NCI-H187 treated with DMSO at 0.1 percent for 48 hours (cell line): ENCODE data around the gene ZNRF2.
"Not testable (repeated sequence)": the region's sequence is repeated elsewhere in the genome, so short reads cannot be mapped to it uniquely, and the experiment has no call there.

Experiments used
- DNase-seq: peaks from one replicate; lab custom pipeline; 2025; lab: John Stamatoyannopoulos, UW

The ZNRF2 gene

DNA sequence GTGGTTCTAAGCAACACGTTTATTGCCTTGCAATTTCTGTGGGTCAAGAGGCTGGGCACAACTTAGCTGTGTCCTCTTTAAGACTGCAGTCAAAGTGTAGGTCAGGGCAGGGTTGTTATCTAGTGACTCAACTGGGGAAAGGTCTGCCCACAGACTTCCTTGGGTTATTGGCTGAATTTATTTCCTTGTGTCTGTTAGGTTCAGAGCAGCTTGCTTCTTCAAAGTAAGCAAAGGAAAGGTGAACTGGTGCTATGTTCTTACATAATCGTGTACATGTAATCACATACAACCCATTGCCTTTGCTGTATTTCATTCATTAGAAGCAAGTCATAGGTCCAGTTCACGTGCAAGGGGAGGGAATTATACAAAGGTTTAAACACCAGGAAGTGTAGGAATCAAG lies 5.9 kb downstream of the ZNRF2 start:
- not testable (repeated sequence) for DNase-seq

DNA sequence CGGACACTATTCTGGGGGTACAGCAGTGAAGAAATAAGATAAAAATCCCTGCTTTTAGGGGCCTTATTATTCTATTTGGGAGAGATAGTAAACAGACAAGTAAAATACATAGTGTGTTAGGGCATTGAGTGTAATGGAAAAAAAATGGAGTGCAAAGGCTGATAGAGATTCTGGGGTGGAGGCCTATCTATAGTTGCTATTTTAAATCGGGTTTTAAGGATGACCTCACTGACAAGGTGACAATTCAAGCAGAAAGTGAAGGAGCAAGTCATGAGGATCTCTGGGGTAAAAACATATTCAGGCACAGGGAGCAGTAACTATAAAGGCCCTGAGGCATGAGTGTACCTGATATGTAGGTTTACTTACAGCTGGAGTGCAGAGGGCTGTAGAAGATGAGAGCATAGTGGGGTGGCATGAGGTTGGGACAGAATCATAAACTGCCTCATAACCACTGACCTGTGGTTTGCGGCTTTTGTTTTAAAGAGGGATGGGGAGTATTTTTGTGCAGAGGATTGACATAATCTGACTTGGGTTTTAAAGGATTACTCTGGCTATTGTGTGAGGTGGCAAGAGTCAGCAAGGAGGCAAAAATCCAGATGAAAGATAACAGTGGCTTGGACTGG lies 8.1 kb downstream of the ZNRF2 start:
- not testable (repeated sequence) for DNase-seq

DNA sequence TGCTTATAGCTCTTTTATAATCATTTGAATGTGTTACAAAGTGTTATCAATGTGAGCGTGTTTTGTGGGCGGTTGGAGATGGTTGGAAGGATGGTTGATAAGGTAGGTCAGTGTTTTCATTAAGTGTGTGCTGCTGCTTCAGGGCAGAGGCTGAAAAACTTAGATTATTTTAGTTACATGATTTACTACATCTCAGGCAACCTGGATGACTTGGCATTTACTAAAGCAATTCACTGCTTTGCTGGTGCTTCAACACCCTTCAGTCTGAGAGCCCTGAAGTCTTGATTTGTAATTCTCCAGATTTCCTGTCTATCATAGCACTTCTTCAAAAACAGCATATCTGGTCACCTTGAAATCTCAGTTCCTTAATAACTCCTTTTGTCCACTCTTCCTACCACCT lies 11.9 kb downstream of the ZNRF2 start:
- not testable (repeated sequence) for DNase-seq

DNA sequence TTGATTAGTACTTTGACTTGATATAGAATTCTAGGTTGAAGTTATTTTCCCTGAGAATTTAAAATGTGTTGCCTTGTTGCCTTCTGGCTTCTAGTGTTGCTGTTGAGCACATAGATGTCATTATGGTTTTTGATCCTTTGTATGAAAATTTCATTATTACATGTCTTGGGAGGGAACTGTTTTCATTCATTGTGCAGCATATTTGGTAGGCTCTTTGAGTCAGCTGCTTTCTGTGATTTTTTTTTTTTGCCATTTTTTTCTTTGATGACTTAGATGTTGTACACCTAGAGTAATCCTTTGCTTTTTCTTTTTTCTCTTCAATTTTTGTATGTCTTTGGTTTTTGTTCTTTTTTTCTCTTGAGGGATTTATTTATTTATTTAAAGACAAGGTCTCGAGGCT lies 13.1 kb downstream of the ZNRF2 start:
- DNase-seq: not testable (repeated sequence)

DNA sequence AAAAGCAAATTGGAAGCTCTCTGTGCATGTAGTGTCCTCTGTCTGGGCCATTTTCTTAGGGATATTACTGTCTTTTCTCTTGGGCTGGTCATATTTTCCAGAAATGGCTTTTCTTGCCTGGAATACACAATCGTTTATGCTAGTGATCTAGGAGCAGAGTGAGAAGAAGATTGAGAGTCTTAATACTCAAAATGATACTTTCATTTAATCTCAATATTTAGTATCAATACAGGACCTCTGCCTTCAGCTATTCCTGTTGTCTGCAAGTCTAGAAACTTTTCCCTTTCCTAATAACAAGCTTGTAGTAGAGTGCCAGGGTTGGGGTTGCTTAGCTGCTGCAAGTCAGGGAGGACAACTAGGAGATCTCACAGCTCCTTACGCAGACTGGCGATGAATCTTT lies 14.0 kb downstream of the ZNRF2 start:
- DNase-seq: not testable (repeated sequence)

DNA sequence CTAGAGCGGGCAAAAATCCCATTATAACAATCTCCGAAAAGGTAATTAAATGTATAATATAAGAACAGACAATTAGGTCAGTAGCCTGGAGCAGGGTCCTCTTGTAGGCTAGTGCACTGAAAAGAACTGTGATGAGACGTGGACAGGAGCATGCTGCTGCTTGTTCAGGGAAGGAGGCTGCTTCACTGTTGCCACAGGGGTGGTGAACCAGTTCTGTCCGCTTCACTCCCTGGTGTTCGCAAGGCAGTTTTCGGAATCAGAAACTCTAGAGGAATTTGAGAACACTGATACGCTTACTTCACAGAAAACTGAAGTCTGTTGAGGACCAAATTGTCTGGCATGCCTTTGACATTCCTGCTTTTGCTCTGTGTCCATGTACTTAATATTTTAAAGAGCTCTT lies 17.4 kb downstream of the ZNRF2 start:
- DNase-seq: no peak

DNA sequence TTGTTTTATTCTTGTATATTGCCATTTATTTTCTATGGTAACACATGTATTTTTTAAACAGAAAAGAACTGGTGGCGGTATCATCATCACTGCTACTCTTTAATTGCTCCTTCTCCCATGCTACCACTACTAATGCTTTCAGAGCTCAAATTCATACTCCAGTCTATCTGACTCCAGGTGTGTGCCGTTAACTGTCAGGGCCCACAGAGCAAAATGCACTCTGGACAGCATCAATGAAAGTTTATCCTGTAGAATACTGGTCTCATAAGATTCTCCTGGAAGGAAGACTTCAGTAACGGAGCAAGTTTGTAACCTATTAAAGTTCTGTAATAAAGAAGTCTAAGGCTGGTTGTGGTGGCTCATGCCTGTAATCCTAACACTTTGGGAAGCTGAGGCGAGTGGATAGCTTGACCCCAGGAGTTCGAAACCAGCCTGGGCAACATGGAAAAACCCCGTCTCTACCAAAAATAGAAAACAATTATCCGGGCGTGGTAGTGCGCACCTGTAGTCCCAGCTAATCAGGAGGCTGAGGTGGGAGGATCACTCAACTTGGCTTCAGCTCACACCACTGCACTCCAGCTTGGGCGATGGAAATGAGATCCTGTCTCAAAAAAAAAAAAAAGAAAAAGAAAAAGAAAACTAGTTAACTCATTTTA lies 18.4 kb downstream of the ZNRF2 start:
- no peak for DNase-seq

DNA sequence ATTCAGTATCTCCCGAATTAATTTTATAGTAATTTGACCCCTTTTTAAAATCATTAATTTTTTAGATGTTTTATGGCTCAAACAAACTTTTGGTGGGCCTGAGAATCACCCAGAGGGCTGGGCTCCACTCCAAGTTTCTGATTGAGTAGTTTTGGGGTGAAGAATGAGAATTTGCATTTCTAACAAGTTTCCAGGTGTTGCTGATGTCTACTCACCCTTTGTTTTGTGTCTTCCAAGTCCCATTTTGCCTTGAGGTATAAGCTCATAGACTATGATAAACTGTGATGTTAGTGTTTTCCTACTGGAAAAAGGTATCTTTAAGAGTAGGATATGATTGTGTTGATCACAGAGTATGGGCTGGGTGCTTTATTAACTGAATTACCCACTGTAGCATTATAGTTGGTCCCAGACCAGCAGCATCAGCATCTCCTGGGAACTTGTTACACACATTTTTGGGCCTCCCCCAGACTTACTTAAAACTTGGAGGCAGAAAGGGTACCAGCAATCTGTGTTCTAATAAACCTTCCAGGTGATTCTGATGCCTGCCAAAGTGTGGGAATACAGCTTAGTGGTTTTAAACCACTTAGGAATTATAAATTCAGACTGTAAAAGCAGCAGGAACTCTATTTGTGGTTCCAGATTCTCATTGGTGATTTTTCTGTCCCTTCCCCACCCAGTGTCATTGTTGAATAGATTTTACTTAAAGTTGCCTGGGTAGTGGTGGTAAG lies 19.1 kb downstream of the ZNRF2 start:
- no peak for DNase-seq

DNA sequence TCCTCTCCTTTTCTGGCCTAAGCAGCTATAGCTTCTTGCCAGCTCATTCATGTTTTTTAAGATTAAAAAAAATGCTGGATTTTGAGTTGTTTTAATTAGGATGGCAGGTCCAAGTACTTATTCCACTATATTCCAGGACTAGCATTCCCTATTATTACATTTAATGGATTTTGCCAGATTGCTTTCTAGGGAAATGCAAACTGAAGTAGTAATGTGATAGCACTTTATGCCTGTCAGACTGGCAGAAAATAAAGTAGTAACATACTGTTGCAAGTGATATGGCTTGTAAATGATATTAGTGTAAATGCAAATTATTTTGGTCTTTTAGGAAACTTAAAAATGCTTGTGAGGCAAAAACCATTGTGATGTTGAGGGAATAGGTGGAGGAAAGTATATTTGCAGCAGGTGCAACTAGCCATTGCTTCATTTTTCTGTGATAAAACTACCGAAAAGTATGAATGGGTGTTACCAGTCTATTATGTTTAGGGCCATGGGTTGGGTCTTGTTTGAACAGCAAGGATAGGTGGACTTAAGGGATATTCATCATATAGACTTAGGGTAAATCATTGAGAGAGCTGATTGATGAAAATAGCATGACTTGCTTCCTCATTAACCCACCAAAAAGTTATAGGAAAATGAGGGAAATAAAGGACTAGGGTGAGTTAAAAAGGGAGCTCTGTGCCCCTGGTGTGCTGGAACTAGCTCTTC lies 19.9 kb downstream of the ZNRF2 start:
- DNase-seq: no peak

DNA sequence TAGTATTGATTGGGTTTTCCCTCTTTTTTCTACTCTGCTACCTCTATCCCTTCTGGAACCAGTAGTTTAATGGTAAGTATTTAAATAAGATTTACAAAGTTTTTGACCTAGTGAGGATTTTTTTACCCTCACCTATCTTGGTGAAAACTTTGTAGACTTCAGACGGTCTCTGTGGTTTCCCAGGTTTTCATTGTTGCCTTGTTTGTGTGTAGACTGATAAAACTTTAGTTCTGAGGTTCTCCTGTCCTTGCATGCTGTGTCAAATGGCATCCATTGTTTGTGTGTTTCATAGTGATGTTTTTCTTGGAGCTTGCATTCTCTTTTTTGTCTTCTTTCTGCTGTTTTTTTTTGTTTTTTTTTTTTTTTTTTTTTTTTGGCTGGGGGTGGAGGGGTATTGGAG lies 22.6 kb downstream of the ZNRF2 start:
- DNase-seq: no peak

DNA sequence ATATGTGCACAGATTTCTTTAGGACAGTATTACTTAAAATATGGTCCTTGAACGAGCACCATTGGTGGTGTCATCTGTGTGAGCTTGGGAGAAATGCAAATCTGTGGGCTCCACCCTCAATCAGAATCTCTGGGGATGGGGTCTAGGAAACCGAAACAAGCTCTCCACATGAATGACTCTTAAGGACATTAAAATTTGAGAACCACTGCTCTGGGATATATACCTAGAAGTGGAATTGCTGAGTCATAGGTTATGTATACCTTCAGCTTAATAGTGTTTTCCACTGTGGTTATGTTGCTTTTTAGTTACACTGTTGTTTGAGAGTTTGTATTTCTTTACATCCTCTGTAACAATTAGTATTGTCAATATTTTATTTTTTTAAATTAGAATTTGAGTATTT lies 24.0 kb downstream of the ZNRF2 start:
- peak; percentile 17 for DNase-seq

DNA sequence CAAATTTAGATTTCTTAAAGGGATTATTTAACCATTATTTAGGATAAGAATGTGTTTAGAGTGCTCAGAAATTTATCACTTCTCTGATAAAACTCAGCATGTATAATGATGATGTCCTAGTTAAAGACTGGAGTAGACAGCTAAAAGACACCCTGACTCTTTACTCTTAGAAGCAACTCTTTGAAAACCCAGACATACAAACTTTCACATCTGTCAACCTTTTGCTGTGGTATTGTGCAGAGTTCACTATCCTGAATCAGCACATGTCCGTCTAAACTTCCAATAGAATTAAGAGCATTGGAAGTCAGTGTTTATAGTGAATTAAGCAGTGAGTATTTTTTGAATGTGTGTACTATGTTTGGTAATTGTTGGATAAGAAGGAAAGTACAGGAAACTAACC lies 24.9 kb downstream of the ZNRF2 start:
- no peak for DNase-seq

DNA sequence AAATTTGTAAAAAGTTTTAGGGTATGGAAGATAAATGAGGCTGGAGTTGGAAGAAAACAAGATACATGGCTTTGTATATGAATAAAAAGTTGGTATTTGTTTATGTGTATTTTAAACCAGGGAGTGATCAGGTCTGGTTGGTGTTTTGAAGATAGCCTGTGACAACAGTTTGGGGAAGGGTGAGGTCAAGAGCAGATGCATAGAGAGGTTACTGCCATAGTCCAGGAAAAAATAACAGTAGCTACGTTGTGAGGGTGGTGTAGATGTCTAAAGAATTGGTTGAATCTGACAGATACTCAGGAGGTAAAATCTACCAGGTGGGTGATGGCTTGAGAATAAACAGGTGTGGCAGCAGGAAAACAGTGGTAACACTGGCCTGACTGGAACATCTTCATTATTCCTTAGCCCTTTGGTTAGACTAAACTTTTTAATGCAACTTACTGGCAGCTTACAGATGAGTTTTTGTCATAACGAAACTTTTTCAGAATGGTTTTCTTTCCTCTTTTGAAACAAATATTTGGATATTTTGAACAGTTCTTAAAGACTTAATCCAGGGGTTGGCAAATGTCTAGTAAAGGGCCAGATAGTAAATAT lies 25.5 kb downstream of the ZNRF2 start:
- DNase-seq: no peak

DNA sequence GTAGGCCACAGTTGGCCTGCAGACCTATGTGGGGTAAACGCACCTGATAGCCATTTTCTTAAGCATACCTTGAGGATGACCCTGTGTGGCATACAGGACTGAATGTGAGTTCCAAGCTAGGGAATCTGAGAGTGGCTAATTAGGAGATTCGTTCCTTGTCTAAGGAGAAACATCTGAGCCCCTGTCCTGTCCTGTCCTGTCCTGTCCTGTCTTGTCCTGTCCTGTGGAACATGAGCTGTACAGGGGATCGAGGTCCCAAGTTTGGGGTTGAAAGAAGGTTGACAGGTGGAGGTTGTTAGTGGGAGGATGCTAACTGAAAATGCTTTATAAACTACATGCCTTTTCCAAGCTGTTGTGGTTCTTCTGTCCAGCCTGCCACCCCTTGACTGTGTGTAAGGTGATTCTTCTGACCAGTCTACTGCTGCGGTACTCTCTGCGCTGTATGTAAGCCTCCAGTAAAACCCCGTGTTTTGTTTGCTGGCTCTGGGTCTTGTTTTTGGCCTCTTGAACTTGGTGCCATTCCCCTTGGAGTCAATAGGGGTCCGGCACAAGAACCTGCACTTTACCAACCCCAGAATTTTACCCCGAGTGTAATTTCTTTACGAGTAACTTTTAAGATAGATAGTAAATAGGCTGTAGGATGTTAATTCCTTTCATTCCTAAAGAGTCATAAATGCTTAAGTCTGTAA lies 26.4 kb downstream of the ZNRF2 start:
- no peak for DNase-seq

DNA sequence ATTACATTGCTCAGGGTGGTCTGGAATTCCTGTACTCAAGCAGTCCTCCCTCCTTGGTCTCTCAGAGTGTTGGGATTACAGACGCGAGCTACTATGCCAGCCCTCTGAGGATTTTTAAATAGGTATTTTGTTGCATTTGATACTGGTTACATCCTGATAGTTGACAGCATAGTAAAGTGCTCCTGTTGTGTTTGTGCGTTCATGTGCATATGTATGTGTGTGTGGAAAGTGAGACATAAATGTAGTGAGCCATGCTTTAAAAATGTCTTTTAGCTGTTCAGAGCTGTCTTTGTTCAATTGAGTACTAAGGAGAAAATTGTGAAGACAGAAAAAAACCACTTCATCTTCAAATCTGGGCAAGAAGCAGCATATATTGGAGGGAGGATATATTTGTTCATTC lies 27.8 kb downstream of the ZNRF2 start:
- DNase-seq: no peak

DNA sequence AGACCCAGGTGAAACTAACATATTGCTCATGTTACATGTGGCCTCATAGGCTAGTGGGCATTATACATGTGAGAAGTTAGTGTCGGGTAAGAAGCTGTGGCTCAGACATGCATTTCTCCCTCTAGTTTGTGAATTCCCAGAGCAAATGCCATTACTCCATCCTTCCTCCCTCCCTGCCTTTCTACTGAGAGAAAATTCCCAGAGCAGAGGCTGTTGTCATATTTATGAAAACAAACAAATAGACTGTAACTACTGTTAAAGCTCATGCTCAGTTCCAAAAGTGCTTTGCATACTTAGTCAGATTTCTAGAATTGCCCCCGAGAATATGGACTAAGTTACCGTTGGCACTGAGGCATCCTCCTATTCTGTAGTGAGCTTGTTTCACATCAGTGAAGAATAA lies 29.0 kb downstream of the ZNRF2 start:
- DNase-seq: no peak

DNA sequence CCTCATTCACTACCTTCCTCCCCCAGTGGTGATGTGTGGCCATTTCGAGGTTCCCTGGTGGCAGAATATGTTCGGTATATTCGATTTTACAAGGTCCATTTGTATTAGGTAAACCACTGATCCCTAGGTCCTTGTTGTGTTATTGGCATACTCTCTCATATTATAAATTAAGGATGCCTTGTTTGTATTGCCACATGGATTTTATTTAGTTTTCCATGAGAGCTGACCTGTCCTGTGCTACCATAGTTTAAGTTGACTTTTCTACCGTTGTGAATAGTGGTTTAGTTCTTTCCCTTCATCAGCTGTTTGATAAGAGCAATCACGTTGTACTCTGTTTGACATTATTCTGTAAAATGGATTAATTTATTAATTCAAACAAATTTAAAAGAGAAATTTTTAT lies 29.4 kb downstream of the ZNRF2 start:
- no peak for DNase-seq

DNA sequence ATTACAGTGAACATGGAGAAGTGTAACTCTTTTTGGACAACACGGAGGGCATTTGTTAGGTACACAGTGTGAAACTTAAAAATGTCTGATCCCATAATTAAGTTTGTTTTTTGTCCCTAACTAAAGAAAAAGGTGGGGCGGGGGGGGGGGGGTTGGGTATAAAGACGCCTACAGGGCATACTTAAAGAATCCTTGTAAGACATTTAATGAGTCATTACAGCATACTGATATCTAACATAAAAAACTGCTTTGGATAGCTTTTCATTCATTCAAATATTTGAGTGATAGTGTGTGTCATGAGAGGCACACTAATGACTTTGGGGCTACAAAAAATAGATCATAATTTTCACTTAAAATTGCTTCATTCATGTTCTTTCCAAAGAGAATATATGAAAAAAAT lies 31.2 kb downstream of the ZNRF2 start:
- no peak for DNase-seq

DNA sequence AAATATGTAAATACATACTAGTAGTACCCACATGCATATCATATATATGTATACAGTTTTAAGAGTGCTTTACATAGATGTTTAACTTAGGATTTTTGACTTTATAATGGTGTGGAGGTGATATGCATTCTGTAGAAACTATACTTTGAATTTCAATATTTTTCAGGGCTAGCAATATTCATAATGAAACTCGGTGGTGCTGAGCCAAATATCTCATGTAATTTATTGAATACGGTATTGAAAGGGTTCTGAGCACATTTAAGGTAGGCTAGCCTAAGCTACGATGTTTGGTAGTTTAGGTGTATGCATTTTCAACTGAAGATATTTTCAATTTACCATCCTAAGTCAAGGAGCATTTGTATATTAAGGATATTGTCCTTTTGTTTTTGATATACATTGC lies 36.0 kb downstream of the ZNRF2 start:
- DNase-seq: no peak

DNA sequence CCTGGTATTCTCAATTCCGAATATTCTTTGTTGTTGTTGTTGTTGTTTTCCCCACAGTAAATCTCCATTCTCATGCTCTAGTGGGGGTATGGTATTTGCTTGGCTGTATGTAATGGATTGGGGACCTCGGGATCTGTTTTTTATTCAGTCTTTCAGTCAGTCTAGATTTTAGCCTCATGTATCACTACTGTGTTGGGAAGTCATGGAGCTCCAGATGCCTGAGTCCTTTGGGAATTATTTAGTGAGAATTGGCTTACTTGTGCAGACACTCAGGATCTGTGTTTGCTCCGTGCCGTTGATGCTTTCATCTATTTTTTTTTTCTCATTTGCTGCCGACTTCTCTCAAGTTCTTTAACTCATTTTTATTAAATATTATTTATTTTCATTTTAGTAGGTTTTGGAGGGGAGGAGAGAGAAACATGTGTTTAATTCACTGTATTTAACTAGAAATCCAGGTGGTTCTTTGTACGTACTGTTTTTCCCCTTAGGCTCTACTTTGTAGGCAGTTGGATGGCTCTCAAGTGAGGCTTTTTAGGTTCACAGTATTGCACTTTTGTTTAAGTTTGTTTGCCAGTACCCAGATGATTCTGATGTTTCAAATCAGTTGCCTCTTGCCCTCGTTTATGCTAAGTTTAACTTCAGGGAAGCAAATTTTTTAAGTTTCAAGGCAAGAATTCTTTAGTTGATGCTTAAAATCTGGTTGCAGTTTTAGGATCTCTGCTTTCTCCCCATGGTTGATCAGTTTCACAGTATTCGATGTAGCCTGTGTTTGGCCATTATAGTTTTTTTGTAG lies 36.9 kb downstream of the ZNRF2 start:
- DNase-seq: no peak

DNA sequence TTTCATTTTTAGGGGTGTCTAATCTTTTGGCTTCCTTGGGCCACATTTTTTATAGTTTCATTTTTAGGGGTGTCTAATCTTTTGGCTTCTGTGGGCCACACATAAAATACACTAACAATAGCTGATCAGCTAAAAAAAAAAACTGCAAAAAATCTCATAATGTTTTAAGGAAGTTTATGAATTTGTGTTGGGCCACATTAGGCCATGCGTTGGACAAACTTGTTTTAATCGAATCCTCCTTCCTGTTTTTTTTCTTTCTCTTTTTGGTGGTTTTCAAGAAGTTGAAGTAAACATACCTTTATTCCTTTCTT lies 37.4 kb downstream of the ZNRF2 start:
- DNase-seq: no peak
